Measurements from ENCODE around the gene SLC5A10.

SLC5A10 gene

GRCh38 chr17:18965530-18966236 lies 13.7 kb downstream of the SLC5A10 start:
- DNase-seq, result no peak

- DNase-seq, result no peak
Observed at GRCh38 chr17:18966831-18967624, 15.1 kb downstream of the SLC5A10 start.

- no peak for DNase-seq
Observed at GRCh38 chr17:18967916-18968315, 16.0 kb downstream of the SLC5A10 start.

- DNase-seq, result no peak
Observed at GRCh38 chr17:18968345-18968744, 16.4 kb downstream of the SLC5A10 start.

GRCh38 chr17:18968945-18969887 lies 17.3 kb downstream of the SLC5A10 start:
- no peak for DNase-seq

GRCh38 chr17:18970582-18971480 lies 18.9 kb downstream of the SLC5A10 start:
- no peak for DNase-seq

- DNase-seq, result no peak
Observed at GRCh38 chr17:18971801-18972200, 19.8 kb downstream of the SLC5A10 start.

GRCh38 chr17:18974407-18975149 lies 22.6 kb downstream of the SLC5A10 start:
- no peak for DNase-seq

- no peak for DNase-seq
Observed at GRCh38 chr17:18975597-18975996, 23.6 kb downstream of the SLC5A10 start.

GRCh38 chr17:18976201-18976600 lies 24.2 kb downstream of the SLC5A10 start:
- no peak for DNase-seq

- DNase-seq, result no peak
Observed at GRCh38 chr17:18977021-18977420, 25.1 kb downstream of the SLC5A10 start.

GRCh38 chr17:18977646-18978045 lies 25.7 kb downstream of the SLC5A10 start:
- no peak for DNase-seq

- no peak for DNase-seq
Observed at GRCh38 chr17:18978050-18978449, 26.1 kb downstream of the SLC5A10 start.

GRCh38 chr17:18978655-18979054 lies 26.7 kb downstream of the SLC5A10 start:
- DNase-seq, result no peak

- no peak for DNase-seq
Observed at GRCh38 chr17:18980682-18981334, 28.8 kb downstream of the SLC5A10 start.

GRCh38 chr17:18981335-18981641 lies 29.3 kb downstream of the SLC5A10 start:
- no peak for DNase-seq

- no peak for DNase-seq
Observed at GRCh38 chr17:18981642-18982424, 29.9 kb downstream of the SLC5A10 start.

- no peak for DNase-seq
Observed at GRCh38 chr17:18984273-18985114, 32.5 kb downstream of the SLC5A10 start.

GRCh38 chr17:18985475-18985874 lies 33.5 kb downstream of the SLC5A10 start:
- DNase-seq, result no peak
